ENCODE measurements around the gene UPF1. TPM values are rescaled to one million over a fixed set of nuclear protein-coding genes. Genes with fewer than 3 reads are reported as not detected.
"Not testable (repeated sequence)": the region's sequence is repeated elsewhere in the genome, so short reads cannot be mapped to it uniquely, and the experiment has no call there.

The UPF1 gene
- polyA plus RNA-seq, 4 donors = 44.6 to 70.4 (median 62.0) TPM

- DNase-seq (ENCODE audit: low read depth in 4 of 4, low spot score in 2 of 4) = no peak
Observed at GRCh38 chr19:18798384-18799352, 33.1 kb upstream of the UPF1 start.

- no peak for DNase-seq (ENCODE audit: low read depth in 4 of 4, low spot score in 2 of 4)
Observed at GRCh38 chr19:18799389-18799970, 32.3 kb upstream of the UPF1 start.

GRCh38 chr19:18800079-18800478, 31.7 kb upstream of the UPF1 start:
- no peak for DNase-seq (ENCODE audit: low read depth in 4 of 4, low spot score in 2 of 4)

- no peak for DNase-seq (ENCODE audit: low read depth in 4 of 4, low spot score in 2 of 4)
Observed at GRCh38 chr19:18800636-18801035, 31.1 kb upstream of the UPF1 start.

GRCh38 chr19:18802354-18802753, 29.4 kb upstream of the UPF1 start:
- DNase-seq (ENCODE audit: low read depth in 4 of 4, low spot score in 2 of 4) = no peak

GRCh38 chr19:18803550-18804138, 28.1 kb upstream of the UPF1 start:
- no peak for DNase-seq (ENCODE audit: low read depth in 4 of 4, low spot score in 2 of 4)

GRCh38 chr19:18804139-18804601, 27.6 kb upstream of the UPF1 start:
- DNase-seq (ENCODE audit: low read depth in 4 of 4, low spot score in 2 of 4) = no peak

- DNase-seq (ENCODE audit: low read depth in 4 of 4, low spot score in 2 of 4) = no peak
Observed at GRCh38 chr19:18804643-18805042, 27.1 kb upstream of the UPF1 start.

- DNase-seq (ENCODE audit: low read depth in 4 of 4, low spot score in 2 of 4) = no peak
Observed at GRCh38 chr19:18807861-18808331, 23.9 kb upstream of the UPF1 start.

- no peak for DNase-seq (ENCODE audit: low read depth in 4 of 4, low spot score in 2 of 4)
Observed at GRCh38 chr19:18809149-18809868, 22.4 kb upstream of the UPF1 start.

- not testable (repeated sequence) for DNase-seq (ENCODE audit: low read depth in 4 of 4, low spot score in 2 of 4)
Observed at GRCh38 chr19:18811638-18812037, 20.1 kb upstream of the UPF1 start.

- DNase-seq (ENCODE audit: low read depth in 4 of 4, low spot score in 2 of 4) = no peak
Observed at GRCh38 chr19:18814063-18814462, 17.7 kb upstream of the UPF1 start.

GRCh38 chr19:18815673-18816072, 16.1 kb upstream of the UPF1 start:
- no peak for DNase-seq (ENCODE audit: low read depth in 4 of 4, low spot score in 2 of 4)

GRCh38 chr19:18816645-18817044, 15.1 kb upstream of the UPF1 start:
- DNase-seq (ENCODE audit: low read depth in 4 of 4, low spot score in 2 of 4) = not testable (repeated sequence)

GRCh38 chr19:18817574-18817973, 14.2 kb upstream of the UPF1 start:
- DNase-seq (ENCODE audit: low read depth in 4 of 4, low spot score in 2 of 4) = no peak

- DNase-seq (ENCODE audit: low read depth in 4 of 4, low spot score in 2 of 4) = no peak
Observed at GRCh38 chr19:18828786-18829185, 3.0 kb upstream of the UPF1 start.

GRCh38 chr19:18830488-18830887, 1.3 kb upstream of the UPF1 start:
- DNase-seq (ENCODE audit: low read depth in 4 of 4, low spot score in 2 of 4) = no peak

GRCh38 chr19:18832306-18833140, 764 bp downstream of the UPF1 start:
- DNase-seq (ENCODE audit: low read depth in 4 of 4, low spot score in 2 of 4) = no peak

- DNase-seq (ENCODE audit: low read depth in 4 of 4, low spot score in 2 of 4) = no peak
Observed at GRCh38 chr19:18833141-18833476, 1.4 kb downstream of the UPF1 start.

Measured in left renal cortex interstitium (tissue), 4 donors.